Frontal cortex (tissue), 4 donors: ENCODE results near the gene PLK4. TPM values are rescaled to one million over a fixed set of nuclear protein-coding genes. Genes with fewer than 3 reads are reported as not detected.

ENCODE experiments used
- DNase-seq, 2 donors: peaks; one replicate each; pipeline ENCODE4 v3.0.0; 2012; ENCODE audit warnings: low spot score in 2 of 2
- FAIRE-seq: peaks from 2 replicates; lab custom pipeline; 2012; peaks lifted over from hg19 to GRCh38; lab: Jason Lieb, UNC
- total RNA-seq: library from RNA; depleted of rRNA; stranded (reverse); fragments of >200 nt; gene quantifications from one replicate; pipeline ENCODE4 v1.2.3, GENCODE V29; 2014
- donor health status: control.
- donor health status: control.
- donor health status: control.

PLK4 gene
- total RNA-seq: 8.2 TPM

GRCh38 chr4:127880763-127881562, at the start of gene PLK4:
PLK4 (plus strand) TSS chr4:127880893; CDS start chr4:127881135, 242 bp downstream.
- FAIRE-seq (peak; percentile 8), DNase-seq (peak; percentile 63 to 92)

- no peak for FAIRE-seq
- DNase-seq: no peak
These were observed 48.1 kb upstream of the PLK4 start for GRCh38 chr4:127832585-127832984.

- DNase-seq: no peak
- no peak for FAIRE-seq
These were observed 36.7 kb upstream of the PLK4 start for GRCh38 chr4:127843704-127844600.

- no peak for DNase-seq
- no peak for FAIRE-seq
These were observed 36.0 kb upstream of the PLK4 start for GRCh38 chr4:127844601-127845116.

GRCh38 chr4:127846061-127846460, 34.6 kb upstream of the PLK4 start:
- DNase-seq (no peak), FAIRE-seq (no peak)

- FAIRE-seq: no peak
- DNase-seq: no peak
These were observed 33.9 kb upstream of the PLK4 start for GRCh38 chr4:127846765-127847164.

- no peak for DNase-seq
- FAIRE-seq: no peak
These were observed 31.0 kb upstream of the PLK4 start for GRCh38 chr4:127849505-127850234.

GRCh38 chr4:127852661-127853060, 28.0 kb upstream of the PLK4 start:
- FAIRE-seq (no peak), DNase-seq (no peak)

GRCh38 chr4:127856196-127856812, 24.4 kb upstream of the PLK4 start:
- FAIRE-seq: no peak
- DNase-seq: no peak

GRCh38 chr4:127856813-127857447, 23.8 kb upstream of the PLK4 start:
- DNase-seq (no peak), FAIRE-seq (no peak)

GRCh38 chr4:127857641-127858040, 23.1 kb upstream of the PLK4 start:
- DNase-seq (no peak), FAIRE-seq (no peak)

- FAIRE-seq (no peak), DNase-seq (no peak)
These were observed 12.5 kb upstream of the PLK4 start for GRCh38 chr4:127868196-127868595.

GRCh38 chr4:127870281-127870680, 10.4 kb upstream of the PLK4 start:
- FAIRE-seq (no peak), DNase-seq (no peak)

- no peak for FAIRE-seq
- peak in 1 of 2 donors; percentile 12 for DNase-seq
These were observed 10.0 kb upstream of the PLK4 start for GRCh38 chr4:127870688-127871087.

GRCh38 chr4:127875791-127876190, 4.9 kb upstream of the PLK4 start:
- DNase-seq (no peak), FAIRE-seq (no peak)

GRCh38 chr4:127881563-127881864, 821 bp downstream of the PLK4 start:
- no peak for DNase-seq
- no peak for FAIRE-seq

- FAIRE-seq: no peak
- DNase-seq: no peak
These were observed 7.9 kb downstream of the PLK4 start for GRCh38 chr4:127888559-127888958.

- FAIRE-seq (no peak), DNase-seq (no peak)
These were observed 9.2 kb downstream of the PLK4 start for GRCh38 chr4:127889903-127890302.

GRCh38 chr4:127896069-127896468, 15.4 kb downstream of the PLK4 start:
- DNase-seq (no peak), FAIRE-seq (no peak)
